Measurements from ENCODE around the gene GGACT.

Gene GGACT

GRCh38 chr13:100508996-100509395 lies 79.6 kb downstream of the GGACT start:
- DNase-seq: peak; percentile 52 to 64

GRCh38 chr13:100508455-100508854 lies 80.1 kb downstream of the GGACT start:
- DNase-seq: peak; percentile 89 to 93

- no peak for DNase-seq
These were observed 81.8 kb downstream of the GGACT start for GRCh38 chr13:100506600-100507422.

- DNase-seq: no peak
These were observed 82.4 kb downstream of the GGACT start for GRCh38 chr13:100506154-100506553.

GRCh38 chr13:100503622-100504021 lies 85.0 kb downstream of the GGACT start:
- no peak for DNase-seq

- no peak for DNase-seq
These were observed 86.1 kb downstream of the GGACT start for GRCh38 chr13:100502446-100502845.

- DNase-seq: no peak
These were observed 91.2 kb downstream of the GGACT start for GRCh38 chr13:100497389-100497788.

GRCh38 chr13:100495455-100495854 lies 93.1 kb downstream of the GGACT start:
- DNase-seq: peak; percentile 7 to 10

- no peak for DNase-seq
These were observed 95.2 kb downstream of the GGACT start for GRCh38 chr13:100493418-100493817.

DNA sequence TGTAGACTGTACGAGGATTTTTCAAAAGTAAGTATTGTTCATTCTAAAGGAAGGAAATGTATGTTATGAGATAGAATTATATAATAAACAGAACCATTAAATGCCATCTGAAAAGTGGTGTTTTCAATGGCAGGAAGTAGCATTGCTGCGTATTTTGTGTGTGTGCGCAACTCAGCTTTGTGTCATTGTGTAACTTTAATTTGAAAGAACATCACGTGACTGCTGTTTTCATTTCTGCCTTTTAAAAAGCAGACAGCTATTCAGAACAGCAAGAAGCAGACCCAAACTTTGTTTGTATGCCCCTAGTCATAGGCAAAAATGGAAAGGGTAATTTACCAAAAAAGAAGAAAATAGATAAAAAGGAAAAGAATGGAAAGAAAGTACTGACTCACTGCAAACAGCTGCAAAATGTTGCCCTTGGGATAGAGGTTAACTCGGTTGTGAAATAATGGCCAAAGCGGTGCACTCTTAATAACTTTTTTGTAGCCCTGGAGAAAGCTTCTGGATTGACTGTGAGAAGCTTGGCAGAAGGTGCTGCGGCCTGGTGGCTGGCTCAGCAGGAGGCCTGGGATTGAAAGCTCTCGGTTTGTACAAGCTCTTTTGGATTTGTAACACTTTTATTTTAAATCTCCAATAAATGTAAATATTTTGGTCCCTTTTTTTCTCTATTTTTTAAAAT lies 97.3 kb downstream of the GGACT start:
- DNase-seq: peak in 1 of 2 experiments; percentile 12

DNA sequence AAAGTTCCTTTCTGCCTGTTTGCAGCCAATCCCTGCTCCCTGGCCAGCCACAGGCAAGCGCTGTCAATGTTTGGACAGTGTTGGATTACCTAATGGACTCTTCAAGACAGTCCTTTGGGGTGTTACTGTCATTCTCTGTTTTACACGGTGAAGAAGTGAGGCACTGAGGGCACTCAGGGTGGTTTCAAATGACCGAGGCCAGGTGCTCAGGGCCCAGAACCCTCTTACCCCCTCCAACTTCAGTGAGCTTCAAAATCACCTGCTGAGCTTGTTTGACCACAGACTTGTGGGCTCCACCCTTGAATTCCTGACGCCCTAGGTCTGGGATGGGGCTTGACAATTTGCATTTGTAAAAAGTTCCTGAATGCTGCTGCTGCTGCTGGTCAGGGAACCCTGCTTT lies 97.9 kb downstream of the GGACT start:
- DNase-seq: peak; percentile 89 to 94

GRCh38 chr13:100485265-100485664 lies 103.3 kb downstream of the GGACT start:
- no peak for DNase-seq

DNA sequence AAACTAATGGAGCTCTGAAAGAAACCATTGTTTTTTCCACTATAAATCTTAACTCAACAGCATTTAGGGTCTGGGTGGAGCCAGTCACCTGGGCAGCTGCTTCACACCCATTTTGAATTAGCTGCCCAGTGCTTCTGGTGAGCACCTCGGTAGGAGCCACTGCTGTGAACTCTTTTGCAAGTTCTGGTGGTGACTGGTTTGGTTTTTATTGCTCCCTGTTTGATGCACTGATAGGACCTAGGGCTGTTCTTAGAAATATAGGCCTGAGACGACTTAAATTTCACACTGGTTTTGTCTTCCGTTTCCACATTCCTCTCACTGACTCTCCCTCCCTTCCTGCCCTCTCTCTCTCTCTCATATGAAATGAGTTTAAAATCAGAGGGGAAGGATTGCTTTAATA lies 103.9 kb downstream of the GGACT start:
- no peak for DNase-seq

- no peak for DNase-seq
These were observed 104.7 kb downstream of the GGACT start for GRCh38 chr13:100483841-100484381.

DNA sequence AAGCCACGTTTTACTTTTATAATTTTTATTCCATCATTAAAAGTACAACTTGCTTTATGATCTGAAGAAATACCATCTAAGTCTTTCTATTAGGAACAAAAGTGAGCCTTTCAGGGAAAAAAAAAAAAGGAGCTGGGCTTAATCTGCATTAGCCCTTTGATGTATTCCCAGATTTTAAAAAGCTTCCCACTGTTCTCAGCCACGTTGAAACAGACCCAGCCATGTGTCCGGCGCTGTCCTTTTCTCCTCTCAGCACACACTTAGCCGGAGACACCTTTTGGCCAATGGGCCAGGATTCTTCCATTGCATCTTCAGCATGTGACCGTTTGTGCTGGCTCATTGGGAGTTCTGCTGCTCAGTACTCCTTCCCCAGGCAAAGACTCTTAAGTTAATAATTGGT lies 105.5 kb downstream of the GGACT start:
- DNase-seq: no peak

- DNase-seq: no peak
These were observed 107.9 kb downstream of the GGACT start for GRCh38 chr13:100480676-100481075.
